ENCODE results near the gene GZMM. TPM values are rescaled to one million over a fixed set of nuclear protein-coding genes. Genes with fewer than 3 reads are reported as not detected.

Gene GZMM
- total RNA-seq, 4 donors from 2014 or later: 2.5 TPM; not detected in 3

GRCh38 chr19:525029-525428 lies 18.8 kb upstream of the GZMM start:
- TF ChIP-seq, protein P1, sequence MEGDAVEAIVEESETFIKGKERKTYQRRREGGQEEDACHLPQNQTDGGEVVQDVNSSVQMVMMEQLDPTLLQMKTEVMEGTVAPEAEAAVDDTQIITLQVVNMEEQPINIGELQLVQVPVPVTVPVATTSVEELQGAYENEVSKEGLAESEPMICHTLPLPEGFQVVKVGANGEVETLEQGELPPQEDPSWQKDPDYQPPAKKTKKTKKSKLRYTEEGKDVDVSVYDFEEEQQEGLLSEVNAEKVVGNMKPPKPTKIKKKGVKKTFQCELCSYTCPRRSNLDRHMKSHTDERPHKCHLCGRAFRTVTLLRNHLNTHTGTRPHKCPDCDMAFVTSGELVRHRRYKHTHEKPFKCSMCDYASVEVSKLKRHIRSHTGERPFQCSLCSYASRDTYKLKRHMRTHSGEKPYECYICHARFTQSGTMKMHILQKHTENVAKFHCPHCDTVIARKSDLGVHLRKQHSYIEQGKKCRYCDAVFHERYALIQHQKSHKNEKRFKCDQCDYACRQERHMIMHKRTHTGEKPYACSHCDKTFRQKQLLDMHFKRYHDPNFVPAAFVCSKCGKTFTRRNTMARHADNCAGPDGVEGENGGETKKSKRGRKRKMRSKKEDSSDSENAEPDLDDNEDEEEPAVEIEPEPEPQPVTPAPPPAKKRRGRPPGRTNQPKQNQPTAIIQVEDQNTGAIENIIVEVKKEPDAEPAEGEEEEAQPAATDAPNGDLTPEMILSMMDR (IDR thresholded peaks at IDR 0.05): no peak
- TF ChIP-seq POLR2A (IDR thresholded peaks at IDR 0.05) (no peak), EP300 (IDR thresholded peaks at IDR 0.05) (no peak)
- Histone ChIP-seq H3K27ac (no peak overlapping the region), H3K36me3 (peaks cover 0 to 29% (median 0%) of the 10 kb centered on the region in 3 donors), H3K27me3 (peaks cover 0 to 16% of the 10 kb centered on the region in 2 donors), H3K4me1 (no peaks in the 10 kb centered on the region), H3K9me3 (peaks cover 0 to 9% (median 0%) of the 10 kb centered on the region in 4 donors), H3K4me3 (no peak overlapping the region)
- WGBS, 2 donors: 74 to 81% methylated on average over 8 to 12 of the region's 18 CpGs
- no peak for DNase-seq (ENCODE audit: low spot score in 2 of 2)

DNA sequence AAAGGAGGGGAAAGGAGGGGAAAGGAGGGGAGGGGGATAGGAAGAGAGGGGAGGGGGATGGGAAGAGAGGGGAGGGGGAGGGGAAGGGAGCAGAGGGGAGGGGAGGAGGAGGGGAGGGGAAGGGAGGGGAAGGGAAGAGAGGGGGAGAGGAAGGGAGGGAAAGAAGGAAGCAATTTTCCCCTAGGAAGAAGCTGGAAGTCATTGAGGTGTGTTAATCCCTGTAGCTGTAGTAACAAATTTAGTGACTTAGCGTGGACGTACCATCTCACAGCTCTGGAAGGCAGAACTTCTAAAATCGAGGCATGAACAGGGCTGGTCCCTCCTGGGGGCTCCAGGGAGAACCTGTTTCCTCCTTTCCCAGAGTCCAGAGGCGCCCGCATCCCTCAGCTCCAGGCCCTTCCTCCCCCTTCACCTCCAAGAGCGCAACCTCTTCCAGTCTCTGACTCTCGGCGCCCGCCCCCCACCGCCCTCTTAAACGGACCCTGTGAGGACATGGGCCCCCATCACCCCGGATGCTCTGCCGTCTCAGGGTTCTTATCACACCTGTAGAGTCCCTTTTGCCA lies 17.9 kb upstream of the GZMM start:
- H3K4me3 ChIP-seq: no peak overlapping the region
- no peak for TF ChIP-seq EP300 (IDR thresholded peaks at IDR 0.05)
- TF ChIP-seq POLR2A (IDR thresholded peaks at IDR 0.05): no peak
- TF ChIP-seq, protein P1 (IDR thresholded peaks at IDR 0.05): no peak
- no peak overlapping the region for H3K27ac ChIP-seq
- WGBS, 2 donors: 40% methylated on average over 12 to 13 of the region's 13 CpGs
- peaks cover 0 to 8% (median 2%) of the 10 kb centered on the region in 4 donors for H3K4me1 ChIP-seq
- no peak for DNase-seq (ENCODE audit: low spot score in 2 of 2)
- H3K27me3 ChIP-seq: peaks cover 0 to 16% of the 10 kb centered on the region in 2 donors
- peaks cover 0 to 20% (median 0%) of the 10 kb centered on the region in 3 donors for H3K36me3 ChIP-seq
- peaks cover 0 to 9% (median 0%) of the 10 kb centered on the region in 4 donors for H3K9me3 ChIP-seq

DNA sequence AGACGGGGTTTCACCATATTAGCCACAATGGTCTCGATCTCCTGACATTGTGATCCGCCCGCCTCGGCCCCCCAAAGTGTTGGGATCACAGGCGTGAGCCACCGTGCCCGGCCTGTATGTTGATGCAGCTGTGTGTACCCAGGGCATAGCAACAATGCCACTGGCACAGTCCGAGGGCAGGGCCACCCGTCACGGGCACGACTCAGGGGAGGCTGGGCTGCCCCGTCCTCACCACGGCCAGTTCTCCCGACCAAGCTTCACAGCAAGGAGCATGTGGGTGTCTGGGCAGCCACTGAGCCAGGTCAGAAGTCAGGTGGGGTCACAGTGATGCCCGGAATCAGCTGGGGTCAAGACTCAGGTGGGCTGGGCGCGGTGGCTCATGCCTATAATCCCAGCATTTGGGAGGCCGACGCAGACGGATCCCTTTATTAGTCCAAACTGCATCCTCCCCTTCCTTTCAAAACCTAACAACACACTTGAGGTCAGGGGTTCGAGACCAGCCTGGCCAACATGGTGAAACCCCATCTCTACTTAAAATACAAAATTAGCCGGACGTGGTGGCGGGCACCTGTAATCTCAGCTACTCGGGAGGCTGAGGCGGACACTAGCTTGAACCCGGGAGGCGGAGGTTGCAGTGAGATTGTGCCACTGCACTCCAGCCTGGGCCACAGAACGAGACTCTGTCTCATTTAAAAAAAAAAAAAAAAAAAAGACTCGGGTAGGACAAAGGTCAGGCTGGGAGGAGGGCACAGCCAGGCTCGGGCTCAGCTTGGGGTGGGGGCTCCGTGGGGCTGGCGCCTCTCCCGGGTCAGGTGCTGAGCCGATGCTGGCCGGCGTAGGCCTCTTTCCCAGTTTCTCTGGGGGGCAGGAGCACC lies 13.5 kb upstream of the GZMM start:
- WGBS, 2 donors: 64 to 66% methylated on average over 35 to 37 of the region's 38 CpGs
- H3K4me3 ChIP-seq: peak overlapping the region; percentile 64 to 100 (median 92)
- peak overlapping the region; percentile 95 to 99 (median 98) for H3K27ac ChIP-seq
- H3K27me3 ChIP-seq: peaks cover 0 to 16% of the 10 kb centered on the region in 2 donors
- no peaks in the 10 kb centered on the region for H3K9me3 ChIP-seq
- DNase-seq (ENCODE audit: low spot score in 2 of 2): no peak
- TF ChIP-seq, protein P1 (IDR thresholded peaks at IDR 0.05): no peak
- TF ChIP-seq POLR2A (IDR thresholded peaks at IDR 0.05): no peak
- no peak for TF ChIP-seq EP300 (IDR thresholded peaks at IDR 0.05)
- peaks cover 6 to 34% (median 20%) of the 10 kb centered on the region in 4 donors for H3K4me1 ChIP-seq
- H3K36me3 ChIP-seq: peaks cover 0 to 5% (median under 1%) of the 10 kb centered on the region in 3 donors

DNA sequence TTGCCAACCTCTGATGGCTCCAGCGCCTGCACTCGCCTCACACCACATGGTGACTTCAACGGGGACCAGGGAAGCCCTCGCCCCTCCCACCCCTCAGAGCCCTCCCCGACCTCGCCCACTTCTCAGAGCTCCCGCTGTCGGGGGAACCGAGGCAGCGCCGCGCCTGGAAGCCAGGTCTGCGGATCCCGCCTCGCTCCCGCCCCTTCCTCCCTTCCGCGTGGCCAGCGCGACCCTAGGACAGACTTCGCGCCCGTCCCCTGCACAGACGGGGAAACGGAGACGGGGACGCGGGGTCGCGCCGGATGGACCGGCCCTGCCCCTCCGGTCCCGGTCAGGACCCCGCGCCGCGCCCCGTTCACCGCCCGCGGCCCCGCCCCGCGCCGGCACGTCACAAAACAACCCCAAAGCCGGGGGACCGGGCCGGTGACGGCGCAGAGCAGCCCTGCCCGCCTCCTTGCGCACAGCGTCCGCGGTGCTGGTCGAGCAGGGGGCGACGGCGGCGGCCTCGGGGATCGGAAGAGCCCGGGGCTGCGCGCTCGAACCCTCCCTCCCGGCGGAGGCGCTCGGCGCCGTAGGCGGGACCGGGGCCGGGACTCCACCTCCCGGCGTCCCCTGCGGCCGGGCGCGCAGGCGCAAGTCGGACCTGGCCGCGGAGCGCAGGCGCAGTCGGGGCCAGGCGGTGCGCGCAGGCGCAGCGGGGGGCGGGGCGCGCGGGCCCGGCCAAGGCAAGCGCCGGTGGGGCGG lies 12.7 kb upstream of the GZMM start:
- H3K27me3 ChIP-seq: peaks cover 0 to 14% of the 10 kb centered on the region in 2 donors
- H3K9me3 ChIP-seq: no peaks in the 10 kb centered on the region
- WGBS, 2 donors: 0 to 1% methylated on average over 23 to 49 of the region's 103 CpGs
- peak; percentile 52 to 68 for DNase-seq (ENCODE audit: low spot score in 2 of 2)
- H3K36me3 ChIP-seq: peaks cover under 1 to 13% (median 2%) of the 10 kb centered on the region in 3 donors
- H3K27ac ChIP-seq: peak overlapping the region; percentile 95 to 99 (median 98)
- TF ChIP-seq, protein P1 (IDR thresholded peaks at IDR 0.05): peak in 2 of 5 experiments; percentile 54 to 58
- TF ChIP-seq EP300 (IDR thresholded peaks at IDR 0.05) (peak in 1 of 2 donors; percentile 42), POLR2A (IDR thresholded peaks at IDR 0.05) (peak in 1 of 2 donors; percentile 91)
- H3K4me1 ChIP-seq: peaks cover 6 to 38% (median 21%) of the 10 kb centered on the region in 4 donors
- H3K4me3 ChIP-seq: peak overlapping the region; percentile 64 to 100 (median 92)
